ENCODE measurements around the gene KIF21B.

KIF21B gene

DNA sequence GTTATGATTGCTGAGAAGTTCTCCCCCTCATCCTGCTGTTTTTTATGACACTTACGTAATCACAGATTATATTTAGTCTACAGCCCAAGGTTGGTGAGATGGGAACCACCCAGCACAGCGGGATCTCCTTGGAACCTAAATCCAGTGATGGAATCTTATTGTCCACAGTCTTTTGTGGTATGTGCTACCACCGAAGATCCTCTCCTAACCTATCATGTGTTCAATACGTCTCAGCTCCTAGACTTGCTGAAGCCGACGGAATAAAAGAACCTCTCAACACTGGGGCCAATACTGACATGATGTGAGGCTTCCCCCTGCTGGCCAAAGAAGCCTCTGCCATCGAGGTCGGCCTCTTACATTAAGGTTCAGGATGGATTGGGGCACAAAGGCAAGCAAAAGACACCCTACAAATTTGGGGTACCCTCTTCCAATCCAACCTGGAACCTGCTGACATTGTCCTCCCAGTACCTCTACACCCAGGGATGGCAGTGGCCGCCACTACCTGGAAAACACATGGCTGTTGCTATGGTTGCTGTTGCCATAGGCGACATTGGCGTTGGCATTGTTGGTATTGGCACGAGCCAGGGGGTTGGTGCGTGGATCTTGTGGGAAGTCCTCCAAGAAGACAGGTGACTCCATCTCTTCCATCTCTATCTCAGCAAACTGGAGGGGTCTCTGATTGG, 19.4 kb upstream of the KIF21B start:
- peak; percentile 32 to 62 (median 46) for DNase-seq (ENCODE audit: low read depth in 3 of 3)

DNA sequence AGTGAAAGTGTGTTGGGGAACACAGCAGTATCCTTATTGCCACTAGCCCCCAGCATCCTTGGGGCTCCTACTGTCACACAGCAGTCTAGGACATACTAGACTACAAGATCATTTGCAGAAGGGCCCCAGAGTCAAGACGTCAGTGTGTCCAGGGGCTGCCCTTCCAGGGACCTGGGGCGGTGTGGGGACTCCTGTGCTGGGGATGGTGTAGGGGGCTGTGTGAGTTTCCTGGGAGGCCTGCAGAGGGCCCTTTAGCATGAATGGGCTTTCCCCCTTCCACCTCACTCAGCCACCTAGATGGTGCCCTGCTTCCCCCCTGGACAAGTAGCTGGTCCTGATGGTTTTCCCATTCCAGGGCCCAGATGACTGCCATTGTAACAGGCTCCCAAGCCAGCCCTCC, 17.5 kb upstream of the KIF21B start:
- DNase-seq (ENCODE audit: low read depth in 3 of 3), result no peak

DNA sequence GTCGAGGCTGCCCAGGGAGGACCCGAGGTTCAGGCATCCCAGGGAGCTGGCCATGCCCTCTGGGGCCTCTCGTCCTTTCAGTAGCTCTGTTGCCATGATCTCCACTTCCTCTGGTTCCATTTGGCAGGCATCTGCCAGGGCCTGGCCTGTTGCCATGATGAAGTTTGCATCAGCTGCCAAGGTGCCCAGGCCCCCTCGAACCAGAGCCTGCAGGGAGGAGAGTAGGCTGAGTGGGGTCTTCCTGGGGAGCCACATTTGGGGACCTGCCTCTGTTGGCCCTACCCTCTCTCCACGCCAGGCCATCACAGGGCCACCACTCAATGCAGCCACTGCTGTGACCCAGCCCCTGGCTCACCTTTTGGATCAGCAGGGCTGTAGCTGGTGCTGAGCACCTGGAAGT, 16.4 kb upstream of the KIF21B start:
- DNase-seq (ENCODE audit: low read depth in 3 of 3), result no peak

DNA sequence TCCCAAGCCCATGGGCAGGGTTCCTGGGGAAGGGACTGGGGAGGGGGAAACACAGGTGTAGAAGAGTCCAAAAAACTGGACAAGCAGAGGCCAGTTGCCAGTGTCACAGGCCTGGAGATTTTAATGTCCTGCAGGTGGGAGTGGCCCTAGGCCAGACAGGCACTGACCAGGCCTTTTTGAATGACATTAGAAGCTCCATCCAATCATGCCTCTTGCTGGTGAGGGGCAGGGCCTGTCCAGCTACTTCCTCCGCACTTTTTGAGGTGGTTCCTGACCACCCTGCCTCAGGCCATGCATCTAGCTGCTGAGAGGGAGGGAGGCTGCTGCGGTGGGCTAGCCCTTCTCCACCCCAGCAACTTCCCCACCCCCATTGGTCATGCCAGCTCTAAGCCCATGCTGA, 15.9 kb upstream of the KIF21B start:
- DNase-seq (ENCODE audit: low read depth in 3 of 3), result no peak

DNA sequence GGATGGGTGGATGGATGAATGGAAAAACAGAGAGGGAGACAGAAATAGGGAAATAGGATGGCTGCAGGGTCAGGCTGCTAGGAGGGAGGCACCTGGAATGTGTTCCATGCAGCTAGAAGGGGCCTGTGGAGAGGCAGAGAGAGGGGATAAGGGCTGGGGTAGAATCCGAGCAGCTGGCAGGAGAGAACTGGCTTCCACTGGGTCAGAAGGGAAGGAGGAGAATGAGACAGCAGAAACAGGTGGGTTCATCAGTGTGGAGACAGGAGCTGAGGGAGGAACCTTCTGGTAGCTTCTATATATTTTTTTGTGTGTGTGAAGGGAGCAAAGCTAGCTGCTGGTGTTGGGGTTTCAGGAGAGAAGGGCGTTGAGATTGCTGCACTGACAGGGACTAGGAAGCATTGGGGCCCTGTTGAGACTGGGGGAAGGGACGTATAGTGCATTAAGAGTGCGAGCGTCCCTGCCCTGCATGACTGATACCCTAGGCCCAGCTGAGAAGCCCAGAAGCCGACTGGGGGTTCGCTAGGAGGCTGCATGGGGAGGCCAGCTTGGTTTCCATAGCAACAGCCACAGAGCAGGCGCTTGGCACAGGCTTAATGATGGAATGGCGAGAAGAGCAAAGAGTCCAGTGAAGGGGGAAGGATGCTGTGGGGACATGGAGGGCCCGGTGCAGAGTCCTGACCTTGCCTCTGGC, 14.8 kb upstream of the KIF21B start:
- DNase-seq (ENCODE audit: low read depth in 3 of 3), result no peak

DNA sequence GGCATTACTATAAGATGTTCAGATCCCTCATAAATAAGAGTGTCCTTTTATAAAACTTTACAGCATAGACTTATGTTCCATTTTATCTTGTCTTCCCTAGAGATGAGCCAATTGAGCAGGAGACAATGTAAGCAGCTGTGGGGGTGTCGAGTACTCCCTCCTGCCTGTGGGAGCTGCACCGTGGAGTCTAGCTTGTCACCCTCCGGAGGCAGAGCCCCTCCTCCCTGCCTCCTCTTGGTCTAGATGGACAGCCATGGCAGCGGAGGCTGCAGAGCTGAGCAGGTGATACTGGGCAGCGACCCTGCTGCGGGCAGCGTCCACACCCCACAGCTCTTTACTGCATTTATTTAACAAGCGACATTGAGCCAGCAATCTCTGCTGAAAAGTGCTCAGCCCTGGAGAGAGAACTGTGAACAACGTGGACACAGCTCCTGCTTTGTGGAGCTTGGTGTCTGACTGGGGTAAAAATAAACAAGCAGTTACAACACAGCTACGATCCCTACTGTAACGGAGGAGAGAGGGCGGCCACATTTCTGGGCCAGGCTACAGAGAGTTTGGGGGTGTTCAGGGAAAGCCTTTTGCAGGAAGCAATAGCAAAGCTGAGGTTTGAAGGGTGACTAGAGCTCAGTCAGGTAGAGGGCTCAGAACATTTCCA, 12.8 kb upstream of the KIF21B start:
- no peak for DNase-seq (ENCODE audit: low read depth in 3 of 3)

DNA sequence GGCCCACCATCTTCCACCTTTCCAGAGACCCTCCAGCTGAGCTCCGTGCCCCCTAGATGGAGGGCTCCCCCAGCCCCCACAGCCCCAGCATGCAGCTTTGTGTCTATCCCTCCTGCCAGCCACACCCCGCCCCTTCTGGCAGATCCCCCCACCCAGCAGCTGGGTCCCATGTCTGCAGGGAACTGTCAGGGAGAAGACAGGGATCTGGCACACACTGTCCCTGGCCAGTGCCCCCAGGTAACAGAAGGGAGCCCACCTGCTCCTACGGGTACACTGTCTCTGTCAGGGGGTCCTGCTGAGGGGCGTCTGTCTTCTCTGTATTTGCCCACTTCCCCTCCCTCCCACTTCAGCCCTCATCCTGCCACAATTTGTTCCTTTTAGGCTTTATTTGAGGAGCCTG, 11.2 kb upstream of the KIF21B start:
- DNase-seq (ENCODE audit: low read depth in 3 of 3), result no peak

DNA sequence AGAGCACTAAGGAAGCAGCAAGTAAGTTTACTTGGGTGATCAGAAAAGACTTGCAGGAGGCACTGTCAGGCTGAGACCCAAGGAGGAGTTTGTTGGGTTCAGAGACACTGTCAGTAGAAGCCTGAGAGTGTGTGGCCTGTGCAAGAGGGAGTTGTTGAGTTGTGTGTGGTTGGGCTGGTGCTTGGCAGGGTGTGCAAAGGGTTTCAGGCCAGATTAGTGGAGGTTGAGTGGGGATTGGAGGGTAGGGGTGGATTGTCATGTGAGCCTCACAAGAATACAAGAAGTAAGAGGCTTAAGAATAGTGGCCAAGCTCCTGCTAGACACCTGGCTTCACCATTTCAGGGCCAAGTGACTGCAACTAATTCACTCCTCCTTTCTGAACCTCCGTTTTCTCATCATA, 8.9 kb upstream of the KIF21B start:
- no peak for DNase-seq (ENCODE audit: low read depth in 3 of 3)

DNA sequence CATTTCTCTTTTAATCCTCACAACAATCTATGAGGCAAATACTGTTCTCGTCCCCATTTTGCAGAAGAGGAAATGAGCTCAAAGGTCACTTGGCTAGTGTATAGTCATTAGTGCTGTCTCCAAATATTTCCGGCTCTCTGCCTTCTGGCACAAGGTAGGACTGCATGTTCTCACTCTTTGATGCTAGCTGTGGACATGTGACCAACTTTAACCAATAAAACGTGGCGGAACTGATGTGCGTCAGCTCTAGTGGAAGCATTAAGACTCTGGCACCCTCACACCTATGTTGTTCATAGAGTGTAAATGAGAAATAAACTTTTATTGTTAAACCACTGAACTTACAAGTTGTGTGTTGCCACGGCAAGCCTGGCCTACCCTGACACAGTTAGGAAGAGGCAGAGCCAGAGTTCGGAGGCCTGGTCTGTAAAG, 5.0 kb upstream of the KIF21B start:
- no peak for DNase-seq (ENCODE audit: low read depth in 3 of 3)

DNA sequence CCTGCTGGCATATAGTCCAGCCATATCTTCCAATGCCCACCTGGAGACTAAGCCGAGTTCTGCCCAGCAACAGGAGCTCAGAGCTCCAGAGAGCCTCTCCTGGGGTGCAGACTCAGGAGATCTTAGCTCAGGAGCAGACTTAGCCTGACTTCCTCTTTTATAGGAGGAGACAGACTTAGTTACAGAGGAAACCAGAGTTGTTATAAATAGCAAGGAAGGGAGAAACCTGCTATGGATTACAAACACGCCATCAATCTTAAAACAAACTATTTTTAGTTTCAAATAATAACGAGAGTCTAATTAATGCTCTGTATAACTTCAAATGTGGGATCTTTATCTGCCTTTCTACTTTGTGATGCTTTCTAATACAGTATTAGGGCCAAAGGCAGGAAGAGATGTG, 3.3 kb upstream of the KIF21B start:
- no peak for DNase-seq (ENCODE audit: low read depth in 3 of 3)

DNA sequence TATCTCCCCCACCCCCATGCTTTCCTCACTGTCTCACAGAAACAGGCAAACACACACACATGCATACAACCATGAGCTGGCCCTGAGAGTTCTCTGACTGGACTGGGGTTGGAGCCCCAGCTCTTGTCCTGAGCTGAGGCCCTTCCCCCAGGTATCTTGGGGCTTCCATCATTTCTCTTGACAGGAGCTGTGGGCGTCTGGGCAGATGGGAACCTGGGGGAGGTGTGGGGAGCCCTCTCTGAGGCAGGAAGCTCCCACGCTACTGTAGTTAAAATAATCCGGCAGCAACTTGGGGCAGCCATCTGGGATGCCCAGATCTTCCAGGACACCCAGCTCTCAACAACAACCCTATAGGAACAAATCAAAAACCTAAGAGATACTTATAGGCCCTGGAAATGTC, 2.7 kb upstream of the KIF21B start:
- DNase-seq (ENCODE audit: low read depth in 3 of 3), result no peak

DNA sequence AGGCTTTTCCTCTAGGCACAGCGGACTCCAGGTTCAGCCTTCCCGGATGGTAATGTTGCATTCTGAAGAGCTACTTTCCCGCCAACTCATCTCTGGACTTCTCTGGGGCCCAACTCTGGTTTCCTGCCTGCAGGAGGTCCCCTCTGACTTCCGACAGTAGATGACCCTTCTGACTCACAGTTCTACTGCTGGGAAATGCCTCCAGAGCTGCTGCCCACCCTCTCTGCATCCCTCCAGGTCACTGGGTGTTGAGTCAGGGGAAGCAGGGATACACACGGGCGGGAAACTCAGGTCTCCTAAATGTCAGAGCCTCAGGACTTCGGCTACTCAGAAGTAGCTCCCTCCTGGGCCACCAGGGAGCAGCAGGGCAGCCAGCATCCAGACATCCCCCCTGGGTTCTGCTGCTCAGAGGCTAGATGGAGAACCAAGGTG, 2.1 kb upstream of the KIF21B start:
- DNase-seq (ENCODE audit: low read depth in 3 of 3), result no peak

DNA sequence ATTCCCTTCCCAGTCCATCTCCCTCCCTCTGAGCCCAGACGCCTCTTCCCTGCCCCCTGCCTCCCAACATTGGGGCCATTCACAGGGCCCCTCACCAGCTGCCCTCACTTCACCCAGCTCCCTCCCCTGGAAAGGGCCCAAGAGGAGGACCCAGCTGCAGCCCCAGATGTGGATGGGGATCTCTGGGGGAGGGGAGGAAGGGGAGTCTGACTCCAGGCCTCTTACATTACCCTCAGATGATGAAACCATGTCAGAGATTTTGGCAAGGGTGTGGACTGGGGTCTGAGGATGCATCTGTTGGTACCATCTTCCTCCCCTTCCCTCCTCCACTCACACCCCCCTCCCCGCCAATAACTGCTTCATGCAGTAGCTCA, 1.1 kb upstream of the KIF21B start:
- DNase-seq (ENCODE audit: low read depth in 3 of 3), result no peak

DNA sequence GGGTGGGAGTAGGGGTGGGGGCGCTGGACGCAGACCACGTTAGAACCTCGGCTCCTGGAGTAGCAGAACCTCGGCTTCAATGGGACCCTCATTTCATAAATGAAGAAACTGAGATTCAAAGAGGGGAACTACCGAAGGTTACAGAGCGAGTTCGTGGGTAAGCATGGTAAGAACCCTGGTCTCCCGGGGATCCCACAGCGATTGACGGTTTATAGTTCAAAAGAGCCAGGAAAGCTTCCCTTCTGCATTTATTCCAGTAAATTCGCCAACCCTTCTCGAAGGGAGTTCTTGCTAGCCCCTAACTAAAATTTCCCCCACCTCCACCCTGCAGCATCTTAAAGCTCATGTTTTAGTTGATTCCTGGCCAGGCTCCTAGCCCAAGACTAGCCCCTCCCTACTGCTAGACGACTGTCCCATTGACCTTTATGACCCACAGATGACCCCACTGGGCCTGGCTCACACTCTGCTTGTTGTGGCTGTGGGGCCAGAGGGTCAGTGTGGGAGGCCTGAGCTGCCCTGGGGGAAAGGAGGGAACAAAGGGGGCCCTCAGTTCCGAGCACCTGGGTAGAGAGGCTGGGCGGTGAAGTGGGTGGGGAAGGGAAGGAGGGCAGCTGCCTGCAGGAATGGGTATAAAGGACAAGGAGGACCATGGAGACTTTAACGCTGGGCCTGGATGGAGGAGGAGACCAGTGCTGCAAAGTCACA, 558 bp upstream of the KIF21B start:
- DNase-seq (ENCODE audit: low read depth in 3 of 3), result no peak

DNA sequence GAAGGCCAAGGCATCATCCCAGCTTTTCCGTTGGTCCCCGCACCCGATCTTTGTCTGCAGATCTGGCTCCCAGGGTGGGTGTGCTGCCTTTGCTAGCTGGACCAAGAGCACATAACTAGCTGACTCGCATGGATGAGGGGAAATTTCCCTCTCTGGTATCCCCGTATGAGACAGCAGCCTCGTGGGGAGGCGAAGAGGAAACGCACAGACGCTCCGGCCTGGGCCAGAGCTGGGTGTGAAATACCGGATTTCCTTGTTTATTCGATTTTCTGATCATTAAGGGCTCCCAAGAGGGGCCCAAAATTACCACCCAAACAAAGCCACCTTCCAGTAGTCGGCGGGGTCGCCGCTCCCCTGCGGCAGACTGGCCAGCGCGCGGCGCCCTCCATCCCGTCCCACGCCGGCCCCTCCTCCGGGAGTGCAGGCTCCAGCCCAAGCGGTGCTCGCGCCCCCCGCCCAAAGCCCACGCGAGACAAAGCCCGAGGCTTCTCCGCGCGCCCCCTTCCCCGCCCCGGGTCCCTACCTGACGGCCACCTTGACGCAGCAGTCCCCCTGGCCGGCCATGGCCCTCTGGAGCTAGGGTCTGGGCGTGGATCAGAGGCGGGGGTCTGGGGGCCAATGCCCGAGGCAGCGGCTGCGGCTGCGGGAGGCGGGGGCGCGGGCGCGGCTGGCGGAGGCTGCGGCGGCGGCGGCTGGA, 546 bp downstream of the KIF21B start:
- peak in 1 of 3 experiments; percentile 39 for DNase-seq (ENCODE audit: low read depth in 3 of 3)

DNA sequence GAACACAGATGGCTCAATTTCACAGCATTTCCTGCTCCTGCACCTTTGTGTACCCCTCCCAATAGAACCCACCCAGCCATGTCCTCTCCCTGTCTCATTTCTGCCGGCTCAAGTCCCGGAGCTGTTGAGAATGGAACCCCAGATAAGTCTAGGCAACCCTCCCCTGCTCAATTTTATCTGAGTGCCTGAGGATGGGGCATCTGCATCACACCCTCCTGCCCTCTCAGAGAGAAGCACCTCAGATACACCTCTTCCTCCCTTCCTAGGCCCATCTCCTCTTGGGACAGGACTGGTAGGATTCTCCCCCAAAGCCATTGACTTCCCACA, 1.1 kb downstream of the KIF21B start:
- DNase-seq (ENCODE audit: low read depth in 3 of 3), result no peak

DNA sequence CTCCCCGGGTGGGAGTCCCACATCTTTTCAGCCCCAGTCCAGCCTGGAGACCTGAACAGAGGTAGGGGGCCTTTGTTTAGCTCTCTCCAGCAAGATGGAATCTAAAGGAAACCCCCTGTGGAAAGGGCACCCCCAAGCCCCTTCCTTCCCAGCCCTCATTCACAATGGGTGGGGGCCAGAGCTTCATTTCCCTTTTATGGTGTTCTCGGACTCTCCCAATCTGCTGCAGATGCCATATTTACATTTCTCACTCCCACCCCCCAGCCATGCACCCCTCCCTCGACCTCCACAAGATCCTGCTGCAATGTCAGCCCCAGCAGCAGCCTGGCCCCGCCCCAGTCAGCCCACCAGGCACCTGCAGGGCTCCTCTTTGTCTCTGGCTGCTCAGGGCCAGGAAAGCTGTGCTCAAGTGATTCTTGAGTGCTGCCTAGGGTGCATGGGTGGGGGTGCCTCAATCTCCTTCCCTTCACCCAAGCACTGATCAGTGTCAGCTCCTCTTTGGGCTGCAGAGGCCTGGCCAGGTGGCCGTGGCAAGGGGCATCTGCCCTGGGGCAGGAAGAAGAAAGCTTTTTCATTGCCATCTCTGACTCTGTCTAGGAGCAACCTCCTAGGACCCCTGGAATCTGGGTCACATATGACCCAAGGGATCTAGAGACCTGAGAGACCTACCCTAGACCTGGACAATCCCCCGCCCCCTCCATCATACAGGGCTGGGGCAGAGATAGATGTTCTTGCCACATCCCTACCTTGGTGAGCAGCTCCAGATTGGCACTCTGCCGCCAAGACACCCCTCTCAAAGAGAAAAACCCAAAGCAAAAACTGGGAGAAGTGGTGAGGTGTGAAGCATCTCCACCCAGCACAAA, 1.7 kb downstream of the KIF21B start:
- no peak for DNase-seq (ENCODE audit: low read depth in 3 of 3)

DNA sequence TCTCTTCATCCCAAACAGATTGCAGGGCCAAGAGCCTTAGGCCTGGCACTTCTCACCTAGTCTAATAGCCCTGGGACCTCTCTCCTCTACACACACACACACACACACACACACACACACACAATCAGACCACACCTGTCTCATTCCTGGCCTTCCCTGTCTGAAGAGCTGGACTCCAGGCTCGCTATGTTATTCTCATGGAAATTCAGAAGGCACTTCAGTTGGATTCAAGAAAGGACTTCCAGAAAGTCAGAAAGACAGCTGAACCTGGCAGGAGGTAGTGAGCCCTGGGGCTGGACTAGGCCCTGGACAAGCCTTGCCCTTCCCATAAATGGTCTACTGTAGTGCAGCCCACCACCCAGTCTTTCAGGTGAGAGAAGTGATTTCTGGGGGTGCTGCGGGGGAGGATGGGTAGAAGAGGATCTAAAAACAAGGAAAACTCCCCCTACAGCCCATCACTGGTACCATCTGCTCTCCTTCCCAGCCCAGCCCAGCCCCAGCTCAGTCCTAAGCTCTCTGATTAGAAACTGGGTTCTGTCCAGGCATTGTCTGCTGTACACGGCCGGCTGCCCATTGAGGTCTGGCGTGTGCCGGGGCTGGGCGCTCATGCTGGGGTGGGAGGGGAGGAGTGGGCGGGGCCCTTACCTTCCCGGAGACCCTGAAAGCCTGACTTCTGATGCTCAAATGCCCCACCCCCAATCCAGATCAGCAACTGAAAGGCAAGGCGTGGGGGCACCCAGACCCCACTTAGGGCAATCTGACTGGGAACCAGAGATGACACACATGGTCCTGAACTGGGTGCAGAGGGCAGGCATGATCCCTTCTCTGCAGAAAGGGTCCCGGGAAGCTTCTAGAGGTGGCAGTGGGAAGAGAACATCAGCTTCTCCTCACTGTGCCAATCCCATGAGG, 2.5 kb downstream of the KIF21B start:
- no peak for DNase-seq (ENCODE audit: low read depth in 3 of 3)

DNA sequence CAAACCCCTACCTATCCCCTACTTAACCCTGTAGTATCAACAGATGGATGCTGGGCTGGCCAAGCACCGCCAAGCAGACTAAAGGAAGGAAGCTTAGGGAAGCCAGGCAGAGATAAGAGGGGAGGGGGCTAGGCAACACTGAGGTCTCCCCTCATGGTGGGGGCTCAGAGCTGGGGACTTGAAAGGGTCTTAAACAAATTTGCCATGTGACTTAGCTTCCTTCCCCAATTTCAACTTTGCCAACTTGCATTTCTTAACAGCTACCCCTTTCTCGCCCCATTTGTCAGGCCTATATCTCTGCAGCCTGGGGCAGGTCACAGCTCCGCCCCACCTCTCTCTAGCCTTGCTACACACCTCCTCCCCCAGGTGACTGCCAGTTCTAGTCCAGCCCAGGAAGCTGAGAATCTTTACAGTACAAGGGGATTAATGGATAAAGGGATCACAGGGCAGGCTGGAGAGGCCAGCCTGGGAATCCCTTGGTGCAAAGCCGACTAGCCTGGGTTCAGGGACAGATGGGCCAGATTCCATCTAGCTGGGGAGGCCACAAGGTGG, 3.4 kb downstream of the KIF21B start:
- DNase-seq (ENCODE audit: low read depth in 3 of 3), result no peak
